Body of pancreas (tissue), 4 donors: Measurements from ENCODE around the gene ATP1A1.

Source experiments
- CTCF ChIP-seq, 7 experiments: fragments of 450-650 bp in 4 of 7; fragments of 200-600 bp in 3 of 7; sonication (generic) in 3 of 7; IDR thresholded peaks; one replicate each; pipeline ENCODE4 v1.5.1; 2016 to 2019; ENCODE audit warnings: antibody characterized with exemption in 7 of 7
- POLR2A ChIP-seq, 3 donors: fragments of 450-650 bp; IDR thresholded peaks; one replicate each; pipeline ENCODE4 v1.6.1; 2016; ENCODE audit warnings: antibody characterized with exemption in 3 of 3, mild to moderate bottlenecking in 2 of 3

DNA sequence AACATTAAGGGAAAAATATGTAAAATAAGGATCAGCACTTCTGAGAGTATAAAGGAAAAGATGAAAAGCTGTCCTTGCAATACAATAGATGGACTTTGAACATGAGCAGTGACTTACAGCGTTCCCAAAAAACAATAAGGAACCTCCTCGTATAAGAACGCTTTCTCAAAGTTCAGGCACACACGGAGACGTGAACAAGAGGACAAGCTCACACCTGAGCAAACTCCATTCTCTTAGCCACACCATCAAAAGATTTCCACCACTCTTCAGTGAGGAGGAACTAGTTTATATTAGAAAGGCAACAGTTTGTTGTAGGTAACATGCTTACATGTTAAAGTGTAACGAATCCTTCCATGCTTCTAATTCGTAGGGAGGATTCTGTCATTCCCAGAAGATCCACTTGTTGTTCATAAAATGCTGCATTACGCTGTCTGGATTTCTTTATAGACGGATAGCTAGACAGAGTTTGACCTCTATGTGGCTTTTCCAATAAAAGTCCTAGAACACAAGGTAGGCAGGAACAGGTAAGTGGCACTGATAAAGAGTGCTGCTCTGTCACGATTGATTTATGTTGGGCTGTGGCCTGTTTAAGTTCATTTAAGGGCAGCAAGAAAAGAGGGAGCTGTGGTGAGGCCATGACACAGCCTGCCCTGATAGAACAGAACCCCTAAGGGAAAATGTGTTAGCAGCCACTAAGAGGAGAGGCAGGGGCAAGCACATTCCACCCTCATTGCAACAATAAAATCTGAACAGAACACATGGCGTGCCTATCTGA, 37.0 kb upstream of the ATP1A1 start:
- no peak for TF ChIP-seq POLR2A (IDR thresholded peaks at IDR 0.05)
- TF ChIP-seq CTCF (IDR thresholded peaks at IDR 0.05): no peak
